ENCODE data around the gene SERPINI1.

The SERPINI1 gene, protein sequence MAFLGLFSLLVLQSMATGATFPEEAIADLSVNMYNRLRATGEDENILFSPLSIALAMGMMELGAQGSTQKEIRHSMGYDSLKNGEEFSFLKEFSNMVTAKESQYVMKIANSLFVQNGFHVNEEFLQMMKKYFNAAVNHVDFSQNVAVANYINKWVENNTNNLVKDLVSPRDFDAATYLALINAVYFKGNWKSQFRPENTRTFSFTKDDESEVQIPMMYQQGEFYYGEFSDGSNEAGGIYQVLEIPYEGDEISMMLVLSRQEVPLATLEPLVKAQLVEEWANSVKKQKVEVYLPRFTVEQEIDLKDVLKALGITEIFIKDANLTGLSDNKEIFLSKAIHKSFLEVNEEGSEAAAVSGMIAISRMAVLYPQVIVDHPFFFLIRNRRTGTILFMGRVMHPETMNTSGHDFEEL

DNA sequence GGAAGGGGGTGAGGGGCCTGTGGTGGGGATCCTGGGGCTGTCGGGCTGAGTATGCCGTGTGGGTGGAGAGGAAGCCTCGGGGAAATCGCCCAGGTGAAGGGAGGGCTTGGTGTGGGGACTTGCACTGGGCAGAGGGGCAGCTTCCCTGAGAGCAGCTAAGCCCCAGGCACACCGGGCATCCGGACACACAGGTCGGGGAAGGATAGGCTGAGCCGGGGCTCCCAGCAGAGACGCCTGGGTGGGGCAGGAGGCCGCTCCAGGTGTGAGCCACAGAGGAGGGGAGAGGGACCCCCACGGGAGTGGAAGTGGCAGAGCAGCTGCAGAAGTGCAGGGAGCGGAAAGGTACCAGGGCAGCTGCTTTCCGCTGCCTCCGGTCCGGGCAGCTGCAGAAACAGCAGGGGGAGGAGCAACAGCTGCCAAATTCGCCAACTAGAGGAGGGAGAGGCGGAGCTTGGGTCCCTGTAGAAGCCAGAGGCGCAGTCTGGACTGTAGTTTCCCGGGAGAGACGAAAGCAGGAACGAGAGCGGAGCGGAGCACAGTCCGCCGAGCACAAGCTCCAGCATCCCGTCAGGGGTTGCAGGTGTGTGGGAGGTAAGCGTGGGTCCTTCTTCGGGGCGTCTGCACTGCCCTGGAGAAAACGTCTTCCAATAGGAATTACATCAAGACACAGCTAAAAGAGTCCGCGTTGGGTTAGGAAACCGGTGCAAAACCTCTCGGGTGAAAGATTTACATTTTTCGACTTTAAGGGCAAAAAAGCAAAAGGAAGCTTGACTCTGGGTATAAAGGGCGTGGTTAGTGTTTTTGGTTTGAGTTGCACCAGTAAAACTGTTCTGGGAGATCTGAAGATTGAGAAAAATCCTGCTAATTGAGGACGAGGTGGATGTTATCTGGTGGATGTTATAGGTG is at the start of gene SERPINI1:
SERPINI1 (plus strand) TSS at position 489 of the 906 bp plus-strand sequence. CDS start 53,408 bp downstream, outside the sequence.
- no peaks in the 10 kb centered on the region for H3K27me3 ChIP-seq (ENCODE audit: control insufficient read depth in 1 of 2, insufficient read depth in 2 of 2, low read length in 2 of 2)
- H3K9me3 ChIP-seq (ENCODE audit: control insufficient read depth in 2 of 2, low read length in 2 of 2) = no peaks in the 10 kb centered on the region
- peaks cover 7% of the 10 kb centered on the region for H3K4me1 ChIP-seq (ENCODE audit: control insufficient read depth, insufficient read depth, low read length)
- peak within 1 kb of the TSS; percentile 85 to 88 for H3K9ac ChIP-seq (ENCODE audit: low read length in 2 of 2)
- peak within 1 kb of the TSS; percentile 74 for H3K27ac ChIP-seq (ENCODE audit: low read length)
- peaks cover 0 to 4% of the 10 kb centered on the region in 2 donors for H3K36me3 ChIP-seq (ENCODE audit: control insufficient read depth in 2 of 2, insufficient read depth in 2 of 2, low read length in 2 of 2)
- peak within 1 kb of the TSS; percentile 92 for H3K4me3 ChIP-seq (ENCODE audit: low read length in 2 of 2)

DNA sequence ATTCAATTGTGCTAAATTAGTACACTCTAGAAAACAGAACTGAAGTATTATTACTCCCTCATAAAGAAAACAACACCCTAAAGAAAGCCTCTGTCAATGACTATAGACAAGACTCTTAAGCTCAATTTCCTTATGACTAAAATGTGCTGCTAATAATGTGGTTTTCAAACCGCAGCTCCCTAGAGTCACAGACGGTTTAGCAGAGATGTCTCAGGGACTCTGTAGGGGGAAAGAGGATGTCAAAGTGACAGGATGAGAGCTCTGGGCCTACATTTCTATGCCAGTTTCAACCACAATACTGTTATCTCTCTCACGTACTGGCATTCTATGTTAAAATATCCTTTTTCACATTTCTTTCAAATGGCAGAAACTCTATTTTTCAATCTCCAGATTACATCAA is 44.2 kb upstream of the SERPINI1 start:
- Histone ChIP-seq H3K9ac (ENCODE audit: low read length in 2 of 2) (no peak overlapping the region), H3K36me3 (ENCODE audit: control insufficient read depth in 2 of 2, insufficient read depth in 2 of 2, low read length in 2 of 2) (peaks cover 4 to 13% of the 10 kb centered on the region in 2 donors), H3K4me3 (ENCODE audit: low read length in 2 of 2) (no peak overlapping the region)

DNA sequence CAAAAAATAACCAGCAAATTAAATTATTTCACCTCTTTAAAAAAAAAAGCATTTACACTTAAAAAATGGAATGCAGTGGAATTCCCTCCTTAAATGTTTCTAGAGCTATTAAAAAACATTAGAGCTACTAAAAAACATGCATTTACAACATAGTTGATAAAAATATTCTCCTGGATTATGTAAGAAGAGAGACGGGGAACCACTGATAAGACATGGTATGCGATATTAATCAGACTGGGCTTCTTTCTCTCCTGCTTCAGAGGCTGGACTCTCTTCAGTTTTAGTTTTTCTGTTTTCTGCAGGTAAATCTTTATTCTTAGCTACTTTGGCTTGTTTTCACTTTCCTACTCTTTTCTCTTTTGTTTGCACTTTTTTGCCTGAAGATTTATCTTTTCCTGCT is 41.4 kb upstream of the SERPINI1 start:
- Histone ChIP-seq H3K36me3 (ENCODE audit: control insufficient read depth in 2 of 2, insufficient read depth in 2 of 2, low read length in 2 of 2) (peaks cover 4 to 13% of the 10 kb centered on the region in 2 donors), H3K9me3 (ENCODE audit: control insufficient read depth in 2 of 2, low read length in 2 of 2) (no peaks in the 10 kb centered on the region), H3K4me3 (ENCODE audit: low read length in 2 of 2) (no peak overlapping the region), H3K9ac (ENCODE audit: low read length in 2 of 2) (no peak overlapping the region), H3K27ac (ENCODE audit: low read length) (no peak overlapping the region), H3K27me3 (ENCODE audit: control insufficient read depth in 1 of 2, insufficient read depth in 2 of 2, low read length in 2 of 2) (no peaks in the 10 kb centered on the region), H3K4me1 (ENCODE audit: control insufficient read depth, insufficient read depth, low read length) (no peaks in the 10 kb centered on the region)

More for the DNA sequence above, 44.2 kb upstream of the SERPINI1 start:
- Histone ChIP-seq H3K4me1 (ENCODE audit: control insufficient read depth, insufficient read depth, low read length) (no peaks in the 10 kb centered on the region), H3K9me3 (ENCODE audit: control insufficient read depth in 2 of 2, low read length in 2 of 2) (no peaks in the 10 kb centered on the region), H3K27me3 (ENCODE audit: control insufficient read depth in 1 of 2, insufficient read depth in 2 of 2, low read length in 2 of 2) (no peaks in the 10 kb centered on the region), H3K27ac (ENCODE audit: low read length) (no peak overlapping the region)

DNA sequence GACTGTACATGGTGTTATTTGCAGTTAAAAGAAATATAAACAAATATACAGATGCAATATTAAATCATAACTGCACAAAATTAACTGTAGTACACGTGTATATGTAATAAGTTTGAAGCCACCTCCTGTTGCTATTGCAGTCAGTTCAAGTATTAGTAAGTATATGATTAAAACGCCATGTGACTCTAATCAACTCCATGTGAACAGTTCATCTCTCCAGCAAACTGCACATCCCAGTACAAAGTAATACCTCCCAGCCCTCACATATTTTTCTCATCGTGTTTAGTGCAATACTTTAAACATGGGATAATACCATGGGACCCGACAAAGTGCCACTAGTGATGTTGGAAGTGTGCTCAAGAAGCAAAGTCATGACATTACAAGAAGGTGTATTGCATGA is 35.5 kb upstream of the SERPINI1 start:
- peaks cover 0 to 4% of the 10 kb centered on the region in 2 donors for H3K36me3 ChIP-seq (ENCODE audit: control insufficient read depth in 2 of 2, insufficient read depth in 2 of 2, low read length in 2 of 2)
- H3K27ac ChIP-seq (ENCODE audit: low read length) = no peak overlapping the region
- no peaks in the 10 kb centered on the region for H3K4me1 ChIP-seq (ENCODE audit: control insufficient read depth, insufficient read depth, low read length)
- no peak overlapping the region for H3K4me3 ChIP-seq (ENCODE audit: low read length in 2 of 2)
- H3K9ac ChIP-seq (ENCODE audit: low read length in 2 of 2) = no peak overlapping the region
- H3K9me3 ChIP-seq (ENCODE audit: control insufficient read depth in 2 of 2, low read length in 2 of 2) = no peaks in the 10 kb centered on the region
- no peaks in the 10 kb centered on the region for H3K27me3 ChIP-seq (ENCODE audit: control insufficient read depth in 1 of 2, insufficient read depth in 2 of 2, low read length in 2 of 2)

DNA sequence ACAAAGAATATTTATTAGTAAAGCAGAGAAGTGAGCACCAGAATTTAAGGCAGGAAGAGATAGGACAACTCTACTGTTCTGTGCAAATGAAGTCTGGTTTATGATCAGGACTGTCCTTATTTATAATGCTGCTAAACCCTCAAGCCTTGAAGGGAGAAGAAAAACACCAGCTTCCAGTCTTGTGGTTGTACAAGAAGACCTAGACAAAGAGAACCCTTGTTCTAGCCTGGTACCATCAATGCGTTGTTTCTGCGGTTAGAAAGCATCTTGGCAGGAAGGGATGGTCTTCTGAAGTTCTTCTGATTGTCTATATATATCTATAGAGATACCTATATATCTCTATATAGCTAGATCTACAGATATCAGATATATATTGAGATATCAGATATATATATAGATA is 34.6 kb upstream of the SERPINI1 start:
- H3K27ac ChIP-seq (ENCODE audit: low read length) = no peak overlapping the region
- no peaks in the 10 kb centered on the region for H3K36me3 ChIP-seq (ENCODE audit: control insufficient read depth in 2 of 2, insufficient read depth in 2 of 2, low read length in 2 of 2)
- no peaks in the 10 kb centered on the region for H3K27me3 ChIP-seq (ENCODE audit: control insufficient read depth in 1 of 2, insufficient read depth in 2 of 2, low read length in 2 of 2)
- H3K4me3 ChIP-seq (ENCODE audit: low read length in 2 of 2) = no peak overlapping the region
- H3K9me3 ChIP-seq (ENCODE audit: control insufficient read depth in 2 of 2, low read length in 2 of 2) = no peaks in the 10 kb centered on the region
- no peaks in the 10 kb centered on the region for H3K4me1 ChIP-seq (ENCODE audit: control insufficient read depth, insufficient read depth, low read length)
- H3K9ac ChIP-seq (ENCODE audit: low read length in 2 of 2) = no peak overlapping the region

DNA sequence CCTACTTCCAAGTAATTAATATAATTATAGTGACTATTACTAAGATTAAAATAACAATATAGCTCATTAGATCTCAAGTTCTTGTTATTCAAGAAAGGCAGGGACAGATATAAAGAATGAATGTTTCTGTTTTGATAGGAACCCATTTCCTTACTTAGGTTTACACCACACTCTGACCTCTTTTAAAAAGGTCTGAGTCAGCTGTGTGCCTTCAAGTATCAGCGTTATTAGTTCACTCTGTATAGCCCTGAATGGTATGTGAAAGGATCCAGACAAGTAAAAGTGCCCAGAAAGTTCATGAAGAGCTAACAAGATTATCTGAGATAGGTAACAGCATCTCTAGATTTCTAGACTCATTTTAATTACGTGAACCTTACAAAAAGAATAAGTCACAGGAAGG is 29.7 kb upstream of the SERPINI1 start:
- H3K9me3 ChIP-seq (ENCODE audit: control insufficient read depth in 2 of 2, low read length in 2 of 2) = no peaks in the 10 kb centered on the region
- no peaks in the 10 kb centered on the region for H3K4me1 ChIP-seq (ENCODE audit: control insufficient read depth, insufficient read depth, low read length)
- no peaks in the 10 kb centered on the region for H3K27me3 ChIP-seq (ENCODE audit: control insufficient read depth in 1 of 2, insufficient read depth in 2 of 2, low read length in 2 of 2)
- no peak overlapping the region for H3K4me3 ChIP-seq (ENCODE audit: low read length in 2 of 2)
- no peak overlapping the region for H3K9ac ChIP-seq (ENCODE audit: low read length in 2 of 2)
- H3K27ac ChIP-seq (ENCODE audit: low read length) = no peak overlapping the region
- peaks cover 8 to 15% of the 10 kb centered on the region in 2 donors for H3K36me3 ChIP-seq (ENCODE audit: control insufficient read depth in 2 of 2, insufficient read depth in 2 of 2, low read length in 2 of 2)

DNA sequence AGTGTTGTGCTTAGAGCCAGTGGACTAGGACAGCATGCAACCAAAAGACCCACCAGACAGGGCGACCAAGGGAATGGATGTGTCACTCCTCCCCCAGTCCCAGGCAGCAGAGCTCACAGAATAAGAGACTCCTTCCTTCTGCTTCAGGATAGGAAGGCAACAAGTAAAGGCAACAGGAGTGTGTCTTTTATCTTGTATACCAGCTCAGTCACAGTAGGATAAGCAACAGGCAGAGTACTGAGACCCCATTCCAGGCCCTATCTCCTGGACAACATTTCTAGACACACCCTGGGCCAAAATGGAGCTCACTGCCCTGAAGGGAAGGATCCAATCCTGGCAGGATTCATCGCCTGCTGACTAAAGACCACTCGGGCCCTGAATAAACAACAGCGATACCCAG is 25.8 kb upstream of the SERPINI1 start:
- Histone ChIP-seq H3K9ac (ENCODE audit: low read length in 2 of 2) (no peak overlapping the region), H3K4me1 (ENCODE audit: control insufficient read depth, insufficient read depth, low read length) (no peaks in the 10 kb centered on the region), H3K36me3 (ENCODE audit: control insufficient read depth in 2 of 2, insufficient read depth in 2 of 2, low read length in 2 of 2) (peaks cover 8 to 15% of the 10 kb centered on the region in 2 donors), H3K4me3 (ENCODE audit: low read length in 2 of 2) (no peak overlapping the region), H3K9me3 (ENCODE audit: control insufficient read depth in 2 of 2, low read length in 2 of 2) (no peaks in the 10 kb centered on the region), H3K27me3 (ENCODE audit: control insufficient read depth in 1 of 2, insufficient read depth in 2 of 2, low read length in 2 of 2) (no peaks in the 10 kb centered on the region), H3K27ac (ENCODE audit: low read length) (no peak overlapping the region)

DNA sequence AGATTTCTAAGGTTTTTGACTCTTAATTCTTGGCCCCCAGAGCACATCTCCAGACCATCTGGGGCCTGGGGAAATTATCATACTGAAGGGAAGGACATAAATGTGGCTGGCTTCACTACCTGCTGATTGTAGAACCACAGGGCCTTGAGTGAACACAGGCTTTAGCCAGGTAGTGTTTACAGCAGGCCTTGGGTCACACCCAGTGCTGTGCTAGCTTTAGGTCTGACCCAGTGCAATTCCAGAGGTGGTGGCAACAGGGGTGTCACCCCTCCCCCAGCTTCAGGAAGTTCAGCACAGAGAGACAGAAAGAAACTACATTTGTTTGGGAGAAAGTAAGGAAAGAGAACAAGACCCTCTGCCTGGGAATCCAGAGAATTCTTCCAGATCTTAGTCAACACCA is 25.0 kb upstream of the SERPINI1 start:
- no peak overlapping the region for H3K9ac ChIP-seq (ENCODE audit: low read length in 2 of 2)
- H3K27me3 ChIP-seq (ENCODE audit: control insufficient read depth in 1 of 2, insufficient read depth in 2 of 2, low read length in 2 of 2) = no peaks in the 10 kb centered on the region
- H3K36me3 ChIP-seq (ENCODE audit: control insufficient read depth in 2 of 2, insufficient read depth in 2 of 2, low read length in 2 of 2) = peaks cover 8 to 15% of the 10 kb centered on the region in 2 donors
- H3K9me3 ChIP-seq (ENCODE audit: control insufficient read depth in 2 of 2, low read length in 2 of 2) = no peaks in the 10 kb centered on the region
- H3K27ac ChIP-seq (ENCODE audit: low read length) = no peak overlapping the region
- H3K4me1 ChIP-seq (ENCODE audit: control insufficient read depth, insufficient read depth, low read length) = no peaks in the 10 kb centered on the region
- H3K4me3 ChIP-seq (ENCODE audit: low read length in 2 of 2) = no peak overlapping the region

DNA sequence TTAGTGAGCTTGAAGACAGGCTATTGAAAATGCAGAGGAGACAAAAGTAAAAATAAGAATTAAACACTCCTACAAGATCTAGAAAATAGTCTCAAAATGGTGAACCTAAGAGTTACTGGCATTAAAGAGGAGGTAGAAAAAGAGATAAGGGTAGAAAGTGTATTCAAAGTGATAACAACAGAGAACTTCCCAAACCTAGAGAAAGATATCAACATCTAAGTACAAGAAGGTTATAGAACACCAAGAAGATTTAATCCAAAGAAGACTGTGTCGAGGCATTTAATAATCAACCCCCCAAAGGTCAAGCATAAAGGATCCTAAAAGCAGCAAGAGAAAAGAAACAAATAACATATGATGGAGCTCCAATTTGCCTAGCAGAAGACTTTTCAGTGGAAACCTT is 24.1 kb upstream of the SERPINI1 start:
- Histone ChIP-seq H3K27ac (ENCODE audit: low read length) (no peak overlapping the region), H3K27me3 (ENCODE audit: control insufficient read depth in 1 of 2, insufficient read depth in 2 of 2, low read length in 2 of 2) (no peaks in the 10 kb centered on the region), H3K9me3 (ENCODE audit: control insufficient read depth in 2 of 2, low read length in 2 of 2) (no peaks in the 10 kb centered on the region), H3K9ac (ENCODE audit: low read length in 2 of 2) (no peak overlapping the region), H3K4me1 (ENCODE audit: control insufficient read depth, insufficient read depth, low read length) (no peaks in the 10 kb centered on the region), H3K4me3 (ENCODE audit: low read length in 2 of 2) (no peak overlapping the region), H3K36me3 (ENCODE audit: control insufficient read depth in 2 of 2, insufficient read depth in 2 of 2, low read length in 2 of 2) (peaks cover 8 to 10% of the 10 kb centered on the region in 2 donors)

DNA sequence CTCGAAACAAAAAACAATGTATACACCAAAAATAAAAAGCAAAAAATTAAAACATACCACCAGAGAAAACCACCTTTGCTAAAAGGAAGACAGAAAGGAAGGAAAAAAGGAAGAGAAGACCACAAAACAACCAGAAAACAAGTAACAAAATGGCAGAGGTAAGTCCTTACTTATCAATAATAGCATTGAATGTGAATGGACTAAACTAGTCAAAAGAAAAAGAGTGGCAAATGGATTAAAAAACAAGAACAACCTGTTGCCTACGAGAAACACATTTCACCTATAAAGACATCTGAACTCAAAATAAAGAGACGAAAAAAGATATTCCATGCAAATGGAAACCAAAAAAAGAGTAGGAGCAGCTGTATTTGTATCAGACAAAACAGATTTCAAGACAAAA is 23.1 kb upstream of the SERPINI1 start:
- Histone ChIP-seq H3K4me3 (ENCODE audit: low read length in 2 of 2) (no peak overlapping the region), H3K4me1 (ENCODE audit: control insufficient read depth, insufficient read depth, low read length) (no peaks in the 10 kb centered on the region), H3K27ac (ENCODE audit: low read length) (no peak overlapping the region), H3K36me3 (ENCODE audit: control insufficient read depth in 2 of 2, insufficient read depth in 2 of 2, low read length in 2 of 2) (peaks cover 8 to 10% of the 10 kb centered on the region in 2 donors), H3K27me3 (ENCODE audit: control insufficient read depth in 1 of 2, insufficient read depth in 2 of 2, low read length in 2 of 2) (no peaks in the 10 kb centered on the region), H3K9me3 (ENCODE audit: control insufficient read depth in 2 of 2, low read length in 2 of 2) (no peaks in the 10 kb centered on the region), H3K9ac (ENCODE audit: low read length in 2 of 2) (no peak overlapping the region)

All from stomach smooth muscle (tissue), 2 donors.